Peyer's patch (tissue), 4 donors: Measurements from ENCODE around the gene EPAS1.

Experiments used
- CTCF ChIP-seq, 6 experiments: fragments of 450-650 bp in 4 of 6; fragments of 200-600 bp in 2 of 6; sonication (generic) in 1 of 6; IDR thresholded peaks; one replicate each; pipeline ENCODE4 v1.5.1; 2017 to 2019; ENCODE audit warnings: antibody characterized with exemption in 6 of 6, mild to moderate bottlenecking in 3 of 6, moderate library complexity in 1 of 6
- POLR2A ChIP-seq, 2 donors: fragments of 450-650 bp; IDR thresholded peaks; one replicate each; pipeline ENCODE4 v1.5.1; 2017; ENCODE audit warnings: antibody characterized with exemption in 2 of 2, mild to moderate bottlenecking in 2 of 2, moderate library complexity in 2 of 2

GRCh38 chr2:46388881-46389280 lies 91.7 kb downstream of the EPAS1 start:
- TF ChIP-seq CTCF (IDR thresholded peaks at IDR 0.05) (no peak), POLR2A (IDR thresholded peaks at IDR 0.05) (no peak)
